NB4 (cell line): ENCODE measurements around the gene TRMT10C.
"Not testable (repeated sequence)": the region's sequence is repeated elsewhere in the genome, so short reads cannot be mapped to it uniquely, and the experiment has no call there.

ENCODE experiments used
- DNase-seq: peaks from one replicate; pipeline ENCODE4 v3.0.0; 2010; ENCODE audit warnings: low read depth
- H3K4me3 ChIP-seq: one replicate; pipeline ENCODE4 v1.5.1; 2011; ENCODE audit warnings: mild to moderate bottlenecking, low read depth, low read length, moderate library complexity
- CTCF ChIP-seq: IDR thresholded peaks from one replicate; pipeline ENCODE4 v1.5.1; 2012; ENCODE audit warnings: low read depth, low read length
- MAX ChIP-seq: IDR thresholded peaks from 2 replicates; pipeline ENCODE4 v1.6.1; 2011; ENCODE audit warnings: low read depth, low read length
- MYC ChIP-seq: IDR thresholded peaks from 2 replicates; pipeline ENCODE4 v1.6.1; 2011; ENCODE audit warnings: low read depth, low read length
- POLR2A ChIP-seq: IDR thresholded peaks from 2 replicates; pipeline ENCODE4 v1.6.1; 2011; ENCODE audit warnings: mild to moderate bottlenecking; ENCODE audit not compliant: insufficient read length; ENCODE audit errors: extremely low read depth

Gene TRMT10C

GRCh38 chr3:101536266-101536665 lies 25.4 kb upstream of the TRMT10C start:
- DNase-seq, result no peak
- TF ChIP-seq MYC, result no peak
- TF ChIP-seq MAX, result no peak
- TF ChIP-seq CTCF, result no peak
- no peak for TF ChIP-seq POLR2A
- H3K4me3 ChIP-seq, result no peak overlapping the region

DNA sequence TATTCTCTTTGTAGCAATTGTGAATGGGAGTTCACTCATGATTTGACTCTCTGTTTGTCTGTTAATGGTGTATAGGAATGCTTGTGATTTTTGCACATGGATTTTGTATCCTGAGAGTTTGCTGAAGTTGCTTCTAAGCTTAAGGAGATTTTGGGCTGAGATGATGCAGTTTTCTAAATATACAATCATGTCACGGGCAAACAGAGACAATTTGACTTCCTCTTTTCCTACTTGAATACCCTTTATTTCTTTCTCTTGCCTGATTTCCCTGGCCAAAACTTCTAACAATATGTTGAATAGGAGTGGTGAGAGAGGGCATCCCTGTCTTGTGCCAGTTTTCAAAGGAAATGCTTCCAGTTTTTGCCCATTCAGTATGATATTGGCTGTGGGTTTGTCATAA lies 24.7 kb upstream of the TRMT10C start:
- DNase-seq, H3K4me3 ChIP-seq: not testable (repeated sequence)

DNA sequence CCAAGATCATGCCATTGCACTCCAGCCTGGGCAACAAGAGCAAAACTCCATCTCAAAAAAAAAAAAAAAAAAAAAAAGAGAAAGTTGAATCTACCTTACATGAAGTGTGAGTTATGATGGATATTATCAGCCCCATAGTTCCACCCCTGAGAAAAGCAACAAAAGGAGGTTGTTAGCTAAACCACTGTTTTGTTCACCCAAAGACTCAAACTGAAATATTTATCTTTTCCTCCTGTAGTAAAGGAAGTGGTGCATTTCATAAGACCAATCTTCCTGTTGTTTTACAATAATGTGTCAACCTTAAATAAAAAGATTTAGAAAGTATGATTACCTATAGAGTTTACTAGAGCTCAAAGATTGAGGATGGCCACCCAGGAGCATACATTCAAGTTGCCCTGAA lies 18.7 kb upstream of the TRMT10C start:
- DNase-seq, result no peak

DNA sequence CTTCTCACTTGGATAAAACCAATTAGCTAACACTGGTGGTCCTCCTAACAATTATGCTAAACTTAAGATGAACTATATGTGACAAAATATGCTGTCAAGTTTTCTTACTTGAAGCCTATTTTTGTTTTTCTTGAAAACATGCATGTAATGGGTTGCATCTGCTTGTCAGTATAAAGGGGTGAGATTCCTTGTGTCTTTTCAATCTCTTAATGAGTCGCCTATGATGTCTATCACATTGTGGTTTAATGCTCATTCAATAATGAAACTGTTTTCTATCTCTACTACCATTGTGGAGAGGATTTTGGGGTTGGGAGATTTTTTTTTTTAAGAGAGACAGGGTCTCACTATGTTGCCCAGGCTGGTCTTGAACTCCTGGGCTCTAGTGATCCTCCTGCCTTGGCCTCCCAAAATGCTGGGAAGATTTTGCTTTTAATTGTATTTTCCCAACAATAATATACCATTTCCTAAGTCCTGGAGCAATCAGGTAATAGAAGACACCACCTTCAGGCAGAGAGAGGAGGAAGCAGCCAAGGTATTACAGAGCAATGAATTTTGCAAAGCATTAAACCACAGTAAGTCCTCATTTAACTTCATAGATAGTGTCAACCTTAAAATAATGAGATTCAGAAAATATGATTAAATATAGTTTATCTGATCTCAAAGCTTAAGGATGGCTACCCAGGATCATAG lies 17.4 kb upstream of the TRMT10C start:
- H3K4me3 ChIP-seq, result no peak overlapping the region
- TF ChIP-seq MYC, result no peak
- TF ChIP-seq MAX, result no peak
- TF ChIP-seq POLR2A, result no peak
- TF ChIP-seq CTCF, result no peak
- no peak for DNase-seq

More for the DNA sequence above, 18.7 kb upstream of the TRMT10C start:
- no peak overlapping the region for H3K4me3 ChIP-seq
- TF ChIP-seq CTCF, result no peak

GRCh38 chr3:101548527-101549105 lies 13.1 kb upstream of the TRMT10C start:
- TF ChIP-seq CTCF (no peak), MAX (no peak), MYC (no peak), POLR2A (no peak)
- H3K4me3 ChIP-seq, result no peak overlapping the region
- DNase-seq, result no peak

- TF ChIP-seq MAX, result no peak
- TF ChIP-seq POLR2A, result no peak
- no peak for TF ChIP-seq MYC
- no peak for TF ChIP-seq CTCF
- no peak overlapping the region for H3K4me3 ChIP-seq
- no peak for DNase-seq
Observed at GRCh38 chr3:101549473-101549872, 12.2 kb upstream of the TRMT10C start.

DNA sequence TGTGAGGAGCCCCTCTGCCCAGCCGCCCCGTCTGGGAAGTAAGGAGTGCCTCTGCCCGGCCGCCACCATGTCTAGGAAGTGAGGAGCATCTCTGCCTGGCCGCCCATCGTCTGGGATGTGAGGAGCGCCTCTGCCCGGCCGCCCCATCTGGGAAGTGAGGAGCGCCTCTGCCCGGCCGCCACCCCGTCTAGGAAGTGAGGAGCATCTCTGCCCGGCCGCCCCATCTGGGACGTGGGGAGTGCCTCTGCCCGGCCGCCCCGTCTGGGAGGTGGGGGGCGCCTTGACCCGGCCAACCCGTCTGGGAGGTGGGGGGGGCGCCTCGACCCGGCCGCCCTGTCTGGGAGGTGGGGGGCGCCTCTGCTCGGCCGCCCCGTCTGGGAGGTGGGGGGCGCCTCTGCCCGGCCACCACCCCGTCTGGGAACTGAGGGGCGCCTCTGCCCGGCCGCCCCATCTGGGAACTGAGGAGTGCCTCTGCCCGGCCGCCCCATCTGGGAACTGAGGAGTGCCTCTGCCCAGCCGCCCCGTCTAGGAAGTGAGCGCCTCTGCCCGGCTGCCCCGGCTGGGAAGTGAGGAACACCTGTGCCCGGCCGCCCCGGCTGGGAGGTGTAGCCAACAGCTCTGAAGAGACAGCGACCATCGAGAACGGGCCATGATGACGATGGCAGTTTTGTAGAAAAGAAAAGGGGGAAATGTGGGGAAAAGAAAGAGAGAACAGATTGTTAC lies 10.1 kb upstream of the TRMT10C start:
- not testable (repeated sequence) for H3K4me3 ChIP-seq, DNase-seq

GRCh38 chr3:101553381-101553780 lies 8.3 kb upstream of the TRMT10C start:
- not testable (repeated sequence) for H3K4me3 ChIP-seq, DNase-seq
